Measurements from ENCODE around the gene CRYBB2.
"Not testable (repeated sequence)": the region's sequence is repeated elsewhere in the genome, so short reads cannot be mapped to it uniquely, and the experiment has no call there.

DNA sequence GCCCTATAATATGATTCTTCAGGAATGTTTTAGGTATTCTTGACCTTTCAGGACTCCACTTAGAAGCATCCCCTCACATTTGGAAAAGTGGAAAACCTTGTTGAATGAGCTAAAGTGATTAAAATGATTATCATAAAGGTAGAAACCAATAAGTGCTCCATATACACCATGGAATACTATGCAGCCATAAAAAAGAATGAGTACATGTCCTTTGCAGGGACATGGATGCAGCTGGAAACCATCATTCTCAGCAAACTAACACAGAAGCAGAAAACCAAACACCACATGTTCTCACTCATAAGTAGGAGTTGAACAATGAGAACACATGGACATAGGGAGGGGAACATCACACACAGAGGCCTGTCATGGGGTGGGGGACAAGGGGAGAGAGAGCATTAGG lies 14.3 kb downstream of the CRYBB2 start:
- TF ChIP-seq, protein P1, sequence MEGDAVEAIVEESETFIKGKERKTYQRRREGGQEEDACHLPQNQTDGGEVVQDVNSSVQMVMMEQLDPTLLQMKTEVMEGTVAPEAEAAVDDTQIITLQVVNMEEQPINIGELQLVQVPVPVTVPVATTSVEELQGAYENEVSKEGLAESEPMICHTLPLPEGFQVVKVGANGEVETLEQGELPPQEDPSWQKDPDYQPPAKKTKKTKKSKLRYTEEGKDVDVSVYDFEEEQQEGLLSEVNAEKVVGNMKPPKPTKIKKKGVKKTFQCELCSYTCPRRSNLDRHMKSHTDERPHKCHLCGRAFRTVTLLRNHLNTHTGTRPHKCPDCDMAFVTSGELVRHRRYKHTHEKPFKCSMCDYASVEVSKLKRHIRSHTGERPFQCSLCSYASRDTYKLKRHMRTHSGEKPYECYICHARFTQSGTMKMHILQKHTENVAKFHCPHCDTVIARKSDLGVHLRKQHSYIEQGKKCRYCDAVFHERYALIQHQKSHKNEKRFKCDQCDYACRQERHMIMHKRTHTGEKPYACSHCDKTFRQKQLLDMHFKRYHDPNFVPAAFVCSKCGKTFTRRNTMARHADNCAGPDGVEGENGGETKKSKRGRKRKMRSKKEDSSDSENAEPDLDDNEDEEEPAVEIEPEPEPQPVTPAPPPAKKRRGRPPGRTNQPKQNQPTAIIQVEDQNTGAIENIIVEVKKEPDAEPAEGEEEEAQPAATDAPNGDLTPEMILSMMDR (IDR thresholded peaks at IDR 0.05), result not testable (repeated sequence)
- not testable (repeated sequence) for TF ChIP-seq POLR2AphosphoS5 (IDR thresholded peaks at IDR 0.05; ENCODE audit: low read depth, low read length); REST (IDR thresholded peaks at IDR 0.05; ENCODE audit: insufficient read depth in 1 of 2, low read depth in 2 of 2, low read length in 1 of 2); TCF7L2 (IDR thresholded peaks at IDR 0.05; ENCODE audit: low read depth, low read length); SIN3A (IDR thresholded peaks at IDR 0.05; ENCODE audit: borderline replicate concordance, insufficient read depth, low read depth, low read length)
